HCT116 (cell line): ENCODE measurements around the gene AQP10. TPM values are rescaled to one million over a fixed set of nuclear protein-coding genes. Genes with fewer than 3 reads are reported as not detected.
"Not testable (repeated sequence)": the region's sequence is repeated elsewhere in the genome, so short reads cannot be mapped to it uniquely, and the experiment has no call there.

Source experiments
- ATAC-seq: fragments of 200-7000 bp; cut with Tn5 transposase; 2 replicates; pipeline ENCODE4 v1.9.1; 2020; ENCODE audit warnings: mild to moderate bottlenecking, moderate library complexity
- BruUV-seq: library from RNA; stranded (reverse); fragments of 400-500 nt; replicated peaks from 2 replicates; lab custom pipeline; 2021; lab: Mats Ljungman, UMichigan
- CTCF ChIA-PET: fragments of 300-600 bp; sonication (Branson Sonifier 250); formaldehyde crosslinking; loops from one replicate; lab custom pipeline; 2021; ENCODE audit warnings: antibody characterized with exemption; lab: Charles Lee
- POLR2A ChIA-PET: fragments of 300-600, 350-600 bp; sonication (Branson Sonifier 250); formaldehyde crosslinking; loops from one replicate; lab custom pipeline; 2021; ENCODE audit warnings: antibody characterized with exemption; lab: Charles Lee
- RAD21 ChIA-PET, 2 experiments: fragments of 300-600 bp; sonication (Branson Sonifier 250); formaldehyde crosslinking; loops; one replicate each; lab custom pipeline; 2023; ENCODE audit warnings: low total read pairs in 2 of 2; ENCODE audit not compliant: uncharacterized antibody in 2 of 2, unreplicated experiment in 2 of 2, low non-redundant PET in 1 of 2; lab: Charles Lee
- DNase-seq: peaks from one replicate; pipeline ENCODE4 v3.0.0-alpha.2; 2010; ENCODE audit warnings: low read depth, low spot score
- H2AFZ ChIP-seq: fragments of 200-600 bp; shearing (Covaris generic), sonication (generic); 2 replicates; pipeline ENCODE4 v1.6.1; 2017; ENCODE audit warnings: low read depth, mixed run types, mixed read lengths, antibody characterized with exemption, low read length; ENCODE audit not compliant: poor library complexity, severe bottlenecking
- H3K27ac ChIP-seq: 2 replicates; pipeline ENCODE4 v1.5.1; 2012; ENCODE audit warnings: low read depth, low read length
- H3K27me3 ChIP-seq: fragments of 200-600 bp; sonication (generic); 2 replicates; pipeline ENCODE4 v1.6.1; 2016; ENCODE audit warnings: mixed run types, low read length, mixed read lengths; ENCODE audit not compliant: insufficient read depth
- H3K36me3 ChIP-seq, 2 experiments: fragments of 200-500 bp in 1 of 2; fragments of 200-600 bp in 1 of 2; sonication (Bioruptor generic) in 1 of 2; sonication (generic) in 1 of 2; 2 replicates each; pipeline versions ENCODE4 v1.5.1 to v1.6.1; 2014 to 2016; ENCODE audit warnings: low read length in 2 of 2, inconsistent platforms in 1 of 2, mixed read lengths in 1 of 2, mixed run types in 1 of 2; ENCODE audit not compliant: insufficient read depth in 2 of 2, control insufficient read depth in 1 of 2
- H3K4me1 ChIP-seq, 2 experiments: fragments of 200-600 bp in 1 of 2; sonication (generic) in 1 of 2; 2 replicates each; pipeline versions ENCODE4 v1.5.1 to v1.6.1; 2012 to 2017; ENCODE audit warnings: low read length in 2 of 2, inconsistent platforms in 1 of 2, mild to moderate bottlenecking in 1 of 2, mixed read lengths in 1 of 2, mixed run types in 1 of 2, moderate library complexity in 1 of 2; ENCODE audit not compliant: insufficient read depth in 2 of 2, control insufficient read depth in 1 of 2
- H3K4me2 ChIP-seq: fragments of 200-600 bp; sonication (generic); 2 replicates; pipeline ENCODE4 v1.6.1; 2017; ENCODE audit warnings: mixed run types, low read length, mixed read lengths
- H3K4me3 ChIP-seq, 2 experiments: fragments of 200-600 bp in 1 of 2; sonication (generic) in 1 of 2; replicated peaks in 1 of 2; 2 replicates each; pipeline ENCODE4 v1.5.1; 2011 to 2016; ENCODE audit warnings: low read length in 2 of 2, control low read depth in 1 of 2, low read depth in 1 of 2, mild to moderate bottlenecking in 1 of 2, mixed read lengths in 1 of 2, mixed run types in 1 of 2
- H3K79me2 ChIP-seq: fragments of 200-600 bp; sonication (generic); 2 replicates; pipeline ENCODE4 v1.6.1; 2017; ENCODE audit warnings: mild to moderate bottlenecking, mixed run types, low read length, moderate library complexity, mixed read lengths; ENCODE audit not compliant: insufficient read depth
- H3K9ac ChIP-seq: fragments of 200-600 bp; sonication (generic); 2 replicates; pipeline ENCODE4 v1.6.1; 2016; ENCODE audit warnings: low read length, mixed read lengths
- H3K9me2 ChIP-seq: fragments of 200-600 bp; sonication (generic), shearing (Covaris generic); 2 replicates; pipeline ENCODE4 v1.6.1; 2017; ENCODE audit warnings: mixed run types, mild to moderate bottlenecking, moderate library complexity; ENCODE audit not compliant: insufficient read depth
- H3K9me3 ChIP-seq, 2 experiments: fragments of 200-500 bp in 1 of 2; fragments of 200-600 bp in 1 of 2; sonication (Bioruptor generic) in 1 of 2; sonication (generic) in 1 of 2; 2 replicates each; pipeline ENCODE4 v1.6.1; 2014 to 2017; ENCODE audit warnings: low read length in 2 of 2, mixed read lengths in 2 of 2, inconsistent platforms in 1 of 2, low read depth in 1 of 2, mild to moderate bottlenecking in 1 of 2, mixed run types in 1 of 2, moderate library complexity in 1 of 2; ENCODE audit not compliant: control insufficient read depth in 1 of 2, insufficient read depth in 1 of 2
- H4K20me1 ChIP-seq: fragments of 200-600 bp; sonication (generic), shearing (Covaris generic); 2 replicates; pipeline ENCODE4 v1.6.1; 2017; ENCODE audit warnings: mixed run types, mild to moderate bottlenecking, moderate library complexity; ENCODE audit not compliant: insufficient read depth
- CBX3 ChIP-seq: IDR thresholded peaks from 2 replicates; pipeline ENCODE4 v1.6.1; 2012; ENCODE audit warnings: low read depth
- EZH2phosphoT487 ChIP-seq: fragments of 200-600 bp; IDR thresholded peaks from 2 replicates; pipeline ENCODE4 v1.6.1; 2018; ENCODE audit warnings: antibody characterized with exemption, borderline replicate concordance
- FOSL1 ChIP-seq: IDR thresholded peaks from 2 replicates; pipeline ENCODE4 v1.6.1; 2012; ENCODE audit warnings: low read depth
- JUND ChIP-seq: IDR thresholded peaks from 2 replicates; pipeline ENCODE4 v1.6.1; 2012
- POLR2A ChIP-seq: IDR thresholded peaks from 2 replicates; pipeline ENCODE4 v1.7.0; 2011; ENCODE audit warnings: borderline replicate concordance; ENCODE audit not compliant: insufficient read depth, insufficient read length; ENCODE audit errors: extremely low read depth
- RAD21 ChIP-seq: IDR thresholded peaks from 2 replicates; pipeline ENCODE4 v1.6.1; 2012; ENCODE audit warnings: low read depth, mild to moderate bottlenecking
- SIN3A ChIP-seq: IDR thresholded peaks from 2 replicates; pipeline ENCODE4 v1.6.1; 2012; ENCODE audit warnings: low read depth
- SP1 ChIP-seq: IDR thresholded peaks from 2 replicates; pipeline ENCODE4 v1.6.1; 2012; ENCODE audit warnings: low read depth
- TCF7L2 ChIP-seq: IDR thresholded peaks from 2 replicates; pipeline ENCODE4 v1.7.0; 2011; ENCODE audit warnings: borderline replicate concordance, inconsistent platforms; ENCODE audit not compliant: insufficient read depth, insufficient read length; ENCODE audit errors: extremely low read depth
- YY1 ChIP-seq: IDR thresholded peaks from 2 replicates; pipeline ENCODE4 v1.6.1; 2011; ENCODE audit warnings: low read length, low read depth, moderate library complexity, mild to moderate bottlenecking; ENCODE audit not compliant: insufficient replicate concordance; ENCODE audit errors: extremely low read depth
- ZFX ChIP-seq: fragments of 450-650 bp; IDR thresholded peaks from 2 replicates; pipeline ENCODE4 v1.6.1; 2017
- ZNF274 ChIP-seq: fragments of 200-500 bp; sonication (Bioruptor generic); IDR thresholded peaks from 2 replicates; pipeline ENCODE4 v1.6.1; 2014; ENCODE audit warnings: mild to moderate bottlenecking, low read depth, low read length, inconsistent platforms
- intact Hi-C: fragments of 100-400 bp; cut with micrococcal nuclease; formaldehyde crosslinking; loops from 2 replicates; pipeline ENCODE4 v1.10.0; 2022
- total RNA-seq: library from RNA; stranded (reverse); gene quantifications from one replicate; pipeline ENCODE4 v1.2.1, GENCODE V29; 2021; ENCODE audit not compliant: unreplicated experiment

Gene AQP10
- total RNA-seq, 1 experiment from 2014 or later, result not detected

DNA sequence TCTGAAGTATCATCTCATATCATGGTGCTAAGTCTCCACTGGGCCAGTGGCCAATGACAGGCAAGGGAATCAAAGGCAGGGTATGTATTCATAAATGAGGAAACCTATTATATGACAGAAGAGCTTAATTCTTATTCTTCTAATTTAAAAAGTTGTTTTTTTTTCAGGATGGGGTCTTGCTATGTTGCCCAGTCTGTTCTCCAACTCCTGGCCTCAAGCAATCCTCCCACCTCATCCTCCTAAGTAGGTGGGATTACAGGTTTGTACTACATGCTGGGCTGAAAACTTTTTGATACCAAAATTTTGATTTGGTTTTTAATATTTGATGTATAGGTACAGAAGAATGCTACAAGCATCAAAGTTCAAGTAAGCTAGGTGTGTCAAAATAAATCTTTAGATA, 39.4 kb downstream of the AQP10 start:
- intact Hi-C loops, result no loop called here
- Histone ChIP-seq H3K36me3 (no peaks in the 10 kb centered on the region), H3K79me2 (no peaks in the 10 kb centered on the region), H3K27ac (no peak overlapping the region), H3K9me2 (no peaks in the 10 kb centered on the region), H3K27me3 (no peaks in the 10 kb centered on the region), H2AFZ (no peak overlapping the region), H4K20me1 (no peaks in the 10 kb centered on the region), H3K4me1 (no peaks in the 10 kb centered on the region), H3K4me3 (no peak overlapping the region), H3K4me2 (no peak overlapping the region)
- no peak for ATAC-seq
- CTCF ChIA-PET, result interaction anchor here (0.7 kb wide), 1 partner anchor 12 kb away, joined by 3 read pairs; no protein-coding TSS in a partner anchor
- POLR2A ChIA-PET, result no interaction called here
- no peak for DNase-seq
- RAD21 ChIA-PET, result no interaction called here
- TF ChIP-seq CBX3 (no peak), SIN3A (no peak), RAD21 (no peak), POLR2A (no peak), FOSL1 (no peak), ZFX (no peak), YY1 (no peak), JUND (no peak), EZH2phosphoT487 (no peak), ZNF274 (no peak), TCF7L2 (no peak), SP1 (no peak)
- TF ChIP-seq, all 23 proteins: peak for 0
- no TSS peak for BruUV-seq
- Histone ChIP-seq H3K9ac (no peak overlapping the region), H3K9me3 (no peaks in the 10 kb centered on the region)

DNA sequence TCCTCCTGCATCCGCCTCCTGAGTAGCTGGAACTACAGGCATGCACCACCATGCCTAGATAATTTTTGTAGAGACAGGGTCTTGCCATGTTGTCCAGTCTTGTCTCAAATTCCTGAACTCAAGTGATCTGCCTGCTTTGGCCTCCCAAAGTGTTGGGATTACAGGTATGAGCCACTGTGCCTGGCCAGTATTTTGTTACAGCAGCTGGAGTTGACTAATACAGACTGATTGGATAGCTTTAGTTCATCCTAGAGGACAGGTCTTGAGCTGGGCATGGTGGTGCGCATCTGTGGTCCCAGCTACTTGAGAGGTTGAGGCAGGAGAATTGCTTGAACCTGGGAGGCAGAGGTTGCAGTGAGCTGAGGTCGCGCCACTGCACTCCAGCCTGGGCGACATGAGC, 40.0 kb downstream of the AQP10 start:
- H3K79me2 ChIP-seq, H3K9me3 ChIP-seq, H4K20me1 ChIP-seq, H2AFZ ChIP-seq, RAD21 ChIA-PET, intact Hi-C loops, BruUV-seq, H3K9ac ChIP-seq, DNase-seq, H3K4me1 ChIP-seq, H3K36me3 ChIP-seq, H3K9me2 ChIP-seq, H3K4me3 ChIP-seq, H3K4me2 ChIP-seq, ATAC-seq, H3K27me3 ChIP-seq, H3K27ac ChIP-seq: not testable (repeated sequence)
- POLR2A ChIA-PET, result interaction anchor here (0.6 kb wide), 1 partner anchor 98 kb away, joined by 4 read pairs; no protein-coding TSS in a partner anchor
- CTCF ChIA-PET, result interaction anchor here (0.7 kb wide), 1 partner anchor 12 kb away, joined by 3 read pairs; no protein-coding TSS in a partner anchor
